Measurements from ENCODE around the gene ADAMTS13.

Gene ADAMTS13

DNA sequence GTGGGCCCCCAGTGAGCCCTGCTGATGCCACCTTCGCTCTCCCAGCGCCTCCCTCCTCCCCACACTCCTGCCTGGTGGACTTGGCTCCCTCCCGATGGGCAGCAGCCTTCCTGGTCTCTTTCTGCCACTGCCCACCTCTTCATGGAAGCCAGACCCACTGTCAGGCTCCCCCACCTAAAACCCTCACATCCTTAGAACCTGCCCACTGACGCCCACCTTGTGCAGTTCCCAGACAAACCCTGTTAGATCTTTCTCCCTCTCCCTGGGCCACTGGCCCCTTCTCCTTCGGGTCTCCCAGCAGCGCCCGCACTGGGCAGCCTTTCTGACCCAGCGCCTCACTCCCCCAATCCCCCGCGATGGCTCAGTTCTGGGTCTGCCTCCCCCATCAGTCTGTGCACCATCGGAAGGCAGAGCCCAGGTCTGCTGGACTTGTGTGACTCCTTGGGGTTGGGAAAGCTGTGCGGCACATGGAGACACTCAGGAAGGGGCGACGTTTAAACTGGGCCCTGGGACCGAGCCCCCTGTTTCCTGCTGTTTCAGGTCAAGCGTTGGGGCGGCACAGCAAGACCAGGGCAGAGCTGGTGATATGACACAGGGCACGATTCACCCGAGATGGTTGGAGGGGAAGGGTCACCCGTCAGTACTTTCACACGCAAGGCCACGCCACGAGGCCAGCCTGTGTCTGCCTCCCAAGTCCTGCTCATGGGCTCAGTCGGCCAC is 85.2 kb downstream of the ADAMTS13 start:
- no peak for DNase-seq (ENCODE audit: low spot score)

GRCh38 chr9:133508046-133508445 is 85.9 kb downstream of the ADAMTS13 start:
- no peak for DNase-seq (ENCODE audit: low spot score)
